Effector CD8-positive, alpha-beta T cell (primary cell): ENCODE data around the gene CA9.

Experiments used
- DNase-seq: peaks from one replicate; lab custom pipeline; 2025; lab: John Stamatoyannopoulos, UW

The CA9 gene

DNA sequence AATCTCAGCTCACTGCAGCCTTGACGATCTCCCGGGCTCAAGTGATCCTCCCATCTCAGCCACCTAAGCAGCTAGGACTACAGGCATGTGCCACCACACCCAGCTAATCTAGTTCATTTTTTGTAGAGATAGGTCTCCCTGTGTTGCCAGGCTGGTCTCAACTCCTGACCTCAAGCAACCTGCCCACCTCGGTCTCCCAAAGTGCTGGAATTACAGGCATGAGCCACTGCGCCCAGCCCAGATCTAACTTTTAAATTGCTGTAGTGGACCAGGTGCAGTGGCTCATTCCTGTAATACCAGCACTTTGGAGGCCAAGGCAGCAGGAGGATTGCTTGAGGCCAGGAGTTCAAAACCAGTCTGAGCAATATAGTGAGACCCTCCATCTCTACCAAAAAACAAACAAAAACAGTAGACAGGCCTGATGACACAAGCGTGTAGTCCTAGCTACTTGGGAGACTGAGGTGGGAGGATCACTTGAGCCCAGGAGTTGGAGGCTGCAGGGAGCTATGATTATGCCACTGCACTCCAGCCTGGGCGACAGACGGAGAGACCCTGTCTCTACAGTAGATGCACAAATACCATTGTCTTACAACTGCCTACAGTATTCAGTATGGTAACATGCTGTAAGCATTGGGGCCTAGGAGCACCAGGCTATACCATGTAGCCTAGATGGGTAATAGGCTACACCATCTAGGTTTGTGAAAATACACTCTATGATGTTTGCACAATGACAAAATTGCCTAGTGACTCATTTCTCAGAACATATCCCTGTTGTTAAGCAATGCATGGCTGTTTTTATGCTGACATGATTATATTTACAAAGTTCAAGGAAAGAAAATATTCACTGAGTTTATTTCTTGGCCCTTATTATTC is 21.5 kb upstream of the CA9 start:
- no peak for DNase-seq

DNA sequence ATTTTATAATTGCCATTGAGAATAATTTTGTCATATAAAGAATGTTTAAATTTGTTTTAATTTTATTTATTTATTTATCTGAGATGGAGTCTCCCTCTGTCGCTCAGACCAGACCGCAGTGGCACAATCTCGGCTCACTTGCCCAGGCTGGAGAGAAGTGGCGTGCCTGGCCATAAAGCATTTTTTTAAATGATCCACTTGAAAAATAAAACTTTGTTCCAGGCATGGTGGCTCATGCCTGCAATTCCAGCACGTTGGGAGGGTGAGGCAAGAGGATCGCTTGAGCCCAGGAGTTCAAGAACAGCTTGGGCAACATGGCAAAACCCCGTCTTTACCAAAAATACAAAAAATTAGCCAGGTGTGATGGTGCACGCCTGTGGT is 20.9 kb upstream of the CA9 start:
- DNase-seq: no peak

- DNase-seq: no peak
These were observed 20.1 kb upstream of the CA9 start for GRCh38 chr9:35653611-35654010.

GRCh38 chr9:35656348-35656747 is 17.4 kb upstream of the CA9 start:
- DNase-seq: no peak

- DNase-seq: no peak
These were observed 16.7 kb upstream of the CA9 start for GRCh38 chr9:35656831-35657545.

GRCh38 chr9:35657546-35658136 is 16.1 kb upstream of the CA9 start, which contains the start of gene RMRP:
RMRP (minus strand) TSS chr9:35658019.
- DNase-seq: peak; percentile 87

GRCh38 chr9:35658137-35658967 is 15.4 kb upstream of the CA9 start, which contains the start of gene CCDC107:
CCDC107 (plus strand) TSS chr9:35658292; CDS start chr9:35658380, 88 bp downstream.
- DNase-seq: peak; percentile 74

- DNase-seq: no peak
These were observed 14.8 kb upstream of the CA9 start for GRCh38 chr9:35658968-35659220.

GRCh38 chr9:35659340-35659739 is 14.4 kb upstream of the CA9 start:
- no peak for DNase-seq

GRCh38 chr9:35660966-35661415 is 12.7 kb upstream of the CA9 start:
- DNase-seq: no peak

DNA sequence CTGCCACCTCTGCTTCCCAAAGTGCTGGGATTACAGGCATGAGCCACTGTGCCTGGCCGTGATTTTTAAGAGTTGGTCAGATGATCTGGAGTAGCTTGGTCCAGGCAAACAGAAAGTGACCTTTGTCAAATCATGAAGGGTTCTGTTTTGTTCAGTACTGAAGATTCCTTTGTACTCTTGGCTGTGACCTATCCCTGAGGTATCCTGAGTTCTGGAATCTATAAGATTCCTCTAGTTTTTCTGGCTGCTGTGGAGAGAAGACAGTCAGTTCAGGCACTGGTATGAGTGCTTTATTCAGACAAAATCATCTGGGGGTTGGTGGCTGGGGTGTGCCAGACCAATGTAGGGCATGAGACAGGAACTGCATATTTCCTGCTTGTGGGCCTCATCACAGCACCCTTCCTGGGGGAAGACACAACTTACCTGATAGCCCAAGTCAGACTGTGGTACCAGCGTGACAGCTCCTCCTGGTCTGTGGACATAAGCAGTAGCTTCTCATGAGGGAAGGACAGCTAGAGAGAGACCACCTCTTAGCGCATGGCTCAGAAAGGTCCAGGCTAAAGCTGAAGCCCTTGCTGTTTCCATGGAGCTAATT is 11.9 kb upstream of the CA9 start:
- DNase-seq: peak; percentile 13

DNA sequence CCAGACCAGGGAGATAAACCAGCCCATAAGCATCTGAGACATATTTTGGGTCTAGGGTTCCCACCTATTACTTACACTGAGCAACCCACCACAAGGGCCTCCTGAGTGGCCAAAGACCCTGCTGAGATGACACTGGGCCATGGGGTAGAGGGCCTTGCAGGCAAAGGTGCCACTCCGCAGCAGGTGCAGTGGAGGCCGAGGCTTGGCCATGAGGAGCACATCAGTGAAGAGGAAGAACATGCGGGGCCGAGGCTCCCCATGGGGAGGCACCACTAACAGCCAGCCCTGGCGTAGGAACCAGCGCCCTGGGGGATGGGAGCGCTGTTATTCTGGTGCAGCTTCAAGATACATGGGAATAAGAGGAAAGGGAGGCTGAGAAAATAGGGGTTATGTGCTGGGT is 11.3 kb upstream of the CA9 start:
- DNase-seq: no peak

GRCh38 chr9:35664531-35665470 is 8.9 kb upstream of the CA9 start, which contains the start of gene ARHGEF39:
ARHGEF39 (minus strand) TSS chr9:35665195; CDS start chr9:35665169, 26 bp downstream.
- peak; percentile 50 for DNase-seq

DNA sequence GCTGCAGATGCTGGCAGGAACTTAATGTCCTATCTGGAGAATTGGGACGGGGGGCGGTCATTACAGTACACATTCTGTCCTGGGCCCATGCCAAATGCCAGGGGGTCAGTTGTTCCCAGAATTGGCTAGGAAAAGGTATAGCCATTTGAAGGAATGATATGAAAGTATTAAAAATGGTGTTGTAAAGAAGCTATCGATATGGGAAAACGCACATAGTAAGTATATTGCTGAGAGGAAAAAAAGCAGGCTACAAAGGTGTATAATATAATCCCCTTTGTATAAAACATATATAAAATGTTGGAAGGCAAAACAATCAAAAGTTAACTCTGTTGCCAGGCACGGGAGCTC is 8.3 kb upstream of the CA9 start:
- DNase-seq: no peak

- DNase-seq: no peak
These were observed 7.7 kb upstream of the CA9 start for GRCh38 chr9:35666045-35666444.

DNA sequence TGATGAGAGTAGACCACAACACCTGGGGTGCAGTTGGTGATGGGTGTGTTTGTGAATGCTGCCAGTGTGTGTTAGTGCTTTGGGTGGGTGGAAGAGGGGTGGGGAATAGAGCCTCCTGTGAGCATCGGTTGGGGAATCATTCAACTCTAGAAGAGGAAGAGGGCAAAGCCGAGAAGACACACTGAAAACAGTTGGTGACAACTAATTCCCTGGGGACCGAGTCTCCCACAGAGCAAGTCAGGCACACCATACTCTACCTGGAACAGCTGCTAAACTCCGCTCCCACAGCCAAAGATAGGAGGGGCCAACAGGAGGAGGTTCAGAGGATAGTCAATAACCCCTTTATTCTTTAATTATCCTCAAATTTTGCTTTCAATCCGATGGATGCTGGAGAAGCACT is 7.2 kb upstream of the CA9 start:
- no peak for DNase-seq

DNA sequence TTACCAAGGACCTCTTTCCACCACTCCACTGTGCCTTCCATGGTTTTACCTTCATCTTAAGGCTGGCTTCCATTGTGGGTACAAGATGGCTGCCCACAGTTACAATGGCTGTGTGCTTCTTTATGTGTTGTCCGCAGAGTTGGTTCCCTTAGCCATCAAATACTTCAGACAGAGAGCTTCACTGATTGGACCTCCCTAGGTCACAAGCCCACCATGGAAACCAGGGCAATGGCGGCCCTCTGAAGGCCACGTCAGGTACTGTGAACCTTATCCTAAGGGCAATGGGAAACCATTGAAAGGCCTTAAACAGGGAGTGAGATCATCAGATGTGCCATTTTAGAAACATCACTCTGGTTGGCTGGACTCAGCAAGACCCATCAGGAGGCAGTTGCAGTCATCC is 5.8 kb upstream of the CA9 start:
- no peak for DNase-seq

DNA sequence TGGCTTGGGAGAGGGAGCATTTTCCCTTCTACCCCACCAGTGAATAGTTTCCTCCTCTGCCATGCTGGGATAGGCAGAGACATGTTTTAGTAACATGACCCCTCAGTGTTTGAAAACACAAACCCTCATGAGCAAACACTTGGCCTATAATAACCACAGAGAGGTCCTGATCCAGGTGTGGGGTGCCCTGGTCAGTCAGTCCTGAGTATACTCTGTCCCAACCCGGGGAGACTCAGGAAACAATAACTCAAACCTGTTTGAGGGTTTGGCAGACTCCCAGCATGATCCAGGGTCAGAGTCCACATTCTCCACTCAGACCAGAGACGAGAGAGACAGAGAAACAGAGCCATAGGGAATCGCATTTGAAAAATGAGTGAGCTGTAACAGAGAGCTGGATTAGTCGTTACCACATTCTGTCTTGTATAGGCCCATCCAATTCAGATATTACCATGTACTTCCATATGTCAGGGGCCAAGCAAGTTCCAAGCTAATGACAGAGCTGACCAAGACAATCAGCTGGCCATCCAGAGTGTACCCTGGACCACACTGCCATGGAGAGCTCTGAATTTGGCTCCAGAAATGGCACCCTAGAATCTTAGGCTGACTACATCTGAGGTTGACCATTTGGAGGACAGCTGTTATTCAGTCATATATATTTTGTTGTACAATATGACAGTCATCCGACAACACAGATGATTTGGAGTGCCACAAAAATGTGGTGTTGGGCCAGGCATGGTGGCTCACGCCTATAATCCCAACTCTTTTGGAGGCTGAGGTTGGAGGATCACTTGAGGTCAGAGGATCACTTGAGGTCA is 4.2 kb upstream of the CA9 start:
- no peak for DNase-seq

DNA sequence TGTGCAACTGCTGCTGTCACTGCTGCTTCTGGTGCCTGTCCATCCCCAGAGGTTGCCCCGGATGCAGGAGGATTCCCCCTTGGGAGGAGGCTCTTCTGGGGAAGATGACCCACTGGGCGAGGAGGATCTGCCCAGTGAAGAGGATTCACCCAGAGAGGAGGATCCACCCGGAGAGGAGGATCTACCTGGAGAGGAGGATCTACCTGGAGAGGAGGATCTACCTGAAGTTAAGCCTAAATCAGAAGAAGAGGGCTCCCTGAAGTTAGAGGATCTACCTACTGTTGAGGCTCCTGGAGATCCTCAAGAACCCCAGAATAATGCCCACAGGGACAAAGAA is 265 bp downstream of the CA9 start:
- no peak for DNase-seq

GRCh38 chr9:35675204-35675603 is 1.5 kb downstream of the CA9 start:
- DNase-seq: no peak
